ENCODE results near the gene PYDC1.

DNA sequence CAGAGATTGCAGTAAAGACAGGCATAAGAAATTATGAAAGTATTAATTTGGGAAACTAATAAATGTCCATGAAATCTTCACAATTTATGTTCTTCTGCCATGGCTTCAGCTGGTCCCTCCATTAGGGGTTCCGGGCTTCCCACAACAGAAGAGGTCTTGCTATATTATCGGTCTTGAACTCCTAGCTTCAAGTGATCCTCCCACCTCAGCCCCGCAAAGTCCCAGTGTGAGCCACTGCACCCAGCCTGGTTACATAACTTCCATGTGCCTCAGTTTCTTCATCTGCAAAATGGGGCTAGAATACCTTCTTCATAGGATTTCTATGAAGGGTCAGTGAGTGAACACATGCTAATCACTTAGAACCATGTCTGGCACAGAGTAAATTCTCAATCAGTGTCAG, 29.4 kb upstream of the PYDC1 start:
- TF ChIP-seq ZNF567 (CRISPR knock-in tag; IDR thresholded peaks at IDR 0.05; ENCODE audit: borderline replicate concordance): no peak
- TF ChIP-seq, protein P1, sequence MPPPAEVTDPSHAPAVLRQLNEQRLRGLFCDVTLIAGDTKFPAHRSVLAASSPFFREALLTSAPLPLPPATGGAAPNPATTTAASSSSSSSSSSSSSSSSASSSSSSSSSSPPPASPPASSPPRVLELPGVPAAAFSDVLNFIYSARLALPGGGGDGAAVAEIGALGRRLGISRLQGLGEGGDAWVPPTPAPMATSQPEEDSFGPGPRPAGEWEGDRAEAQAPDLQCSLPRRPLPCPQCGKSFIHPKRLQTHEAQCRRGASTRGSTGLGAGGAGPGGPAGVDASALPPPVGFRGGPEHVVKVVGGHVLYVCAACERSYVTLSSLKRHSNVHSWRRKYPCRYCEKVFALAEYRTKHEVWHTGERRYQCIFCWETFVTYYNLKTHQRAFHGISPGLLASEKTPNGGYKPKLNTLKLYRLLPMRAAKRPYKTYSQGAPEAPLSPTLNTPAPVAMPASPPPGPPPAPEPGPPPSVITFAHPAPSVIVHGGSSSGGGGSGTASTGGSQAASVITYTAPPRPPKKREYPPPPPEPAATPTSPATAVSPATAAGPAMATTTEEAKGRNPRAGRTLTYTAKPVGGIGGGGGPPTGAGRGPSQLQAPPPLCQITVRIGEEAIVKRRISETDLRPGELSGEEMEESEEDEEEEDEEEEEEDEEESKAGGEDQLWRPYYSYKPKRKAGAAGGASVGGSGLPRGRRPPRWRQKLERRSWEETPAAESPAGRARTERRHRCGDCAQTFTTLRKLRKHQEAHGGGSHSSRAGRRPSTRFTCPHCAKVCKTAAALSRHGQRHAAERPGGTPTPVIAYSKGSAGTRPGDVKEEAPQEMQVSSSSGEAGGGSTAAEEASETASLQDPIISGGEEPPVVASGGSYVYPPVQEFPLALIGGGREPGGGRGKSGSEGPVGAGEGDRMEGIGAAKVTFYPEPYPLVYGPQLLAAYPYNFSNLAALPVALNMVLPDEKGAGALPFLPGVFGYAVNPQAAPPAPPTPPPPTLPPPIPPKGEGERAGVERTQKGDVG (CRISPR knock-in tag; IDR thresholded peaks at IDR 0.05; ENCODE audit: borderline replicate concordance): no peak
- TF ChIP-seq, protein P2, sequence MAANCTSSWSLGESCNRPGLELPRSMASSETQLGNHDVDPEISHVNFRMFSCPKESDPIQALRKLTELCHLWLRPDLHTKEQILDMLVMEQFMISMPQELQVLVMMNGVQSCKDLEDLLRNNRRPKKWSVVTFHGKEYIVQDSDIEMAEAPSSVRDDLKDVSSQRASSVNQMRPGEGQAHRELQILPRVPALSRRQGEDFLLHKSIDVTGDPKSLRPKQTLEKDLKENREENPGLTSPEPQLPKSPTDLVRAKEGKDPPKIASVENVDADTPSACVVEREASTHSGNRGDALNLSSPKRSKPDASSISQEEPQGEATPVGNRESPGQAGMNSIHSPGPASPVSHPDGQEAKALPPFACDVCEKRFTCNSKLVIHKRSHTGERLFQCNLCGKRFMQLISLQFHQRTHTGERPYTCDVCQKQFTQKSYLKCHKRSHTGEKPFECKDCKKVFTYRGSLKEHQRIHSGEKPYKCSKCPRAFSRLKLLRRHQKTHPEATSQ (CRISPR knock-in tag; IDR thresholded peaks at IDR 0.05; ENCODE audit: borderline replicate concordance): no peak
- no peak for TF ChIP-seq GATA4 (IDR thresholded peaks at IDR 0.05; ENCODE audit: borderline replicate concordance, low read depth)
- no peak for TF ChIP-seq ZNF782 (CRISPR knock-in tag; IDR thresholded peaks at IDR 0.05; ENCODE audit: borderline replicate concordance)
- no peak for TF ChIP-seq RAD21 (CRISPR knock-in tag; IDR thresholded peaks at IDR 0.05)
- no peak for TF ChIP-seq POLR2A (IDR thresholded peaks at IDR 0.05; ENCODE audit: insufficient read depth in 1 of 2, low read depth in 2 of 2, low read length in 2 of 2)
- TF ChIP-seq NPAS2 (CRISPR knock-in tag; IDR thresholded peaks at IDR 0.05; ENCODE audit: borderline replicate concordance): no peak
- TF ChIP-seq EZH2 (conservative IDR thresholded peaks at IDR 0.05; ENCODE audit: low read depth, low read length): no peak
- TF ChIP-seq, protein P3, sequence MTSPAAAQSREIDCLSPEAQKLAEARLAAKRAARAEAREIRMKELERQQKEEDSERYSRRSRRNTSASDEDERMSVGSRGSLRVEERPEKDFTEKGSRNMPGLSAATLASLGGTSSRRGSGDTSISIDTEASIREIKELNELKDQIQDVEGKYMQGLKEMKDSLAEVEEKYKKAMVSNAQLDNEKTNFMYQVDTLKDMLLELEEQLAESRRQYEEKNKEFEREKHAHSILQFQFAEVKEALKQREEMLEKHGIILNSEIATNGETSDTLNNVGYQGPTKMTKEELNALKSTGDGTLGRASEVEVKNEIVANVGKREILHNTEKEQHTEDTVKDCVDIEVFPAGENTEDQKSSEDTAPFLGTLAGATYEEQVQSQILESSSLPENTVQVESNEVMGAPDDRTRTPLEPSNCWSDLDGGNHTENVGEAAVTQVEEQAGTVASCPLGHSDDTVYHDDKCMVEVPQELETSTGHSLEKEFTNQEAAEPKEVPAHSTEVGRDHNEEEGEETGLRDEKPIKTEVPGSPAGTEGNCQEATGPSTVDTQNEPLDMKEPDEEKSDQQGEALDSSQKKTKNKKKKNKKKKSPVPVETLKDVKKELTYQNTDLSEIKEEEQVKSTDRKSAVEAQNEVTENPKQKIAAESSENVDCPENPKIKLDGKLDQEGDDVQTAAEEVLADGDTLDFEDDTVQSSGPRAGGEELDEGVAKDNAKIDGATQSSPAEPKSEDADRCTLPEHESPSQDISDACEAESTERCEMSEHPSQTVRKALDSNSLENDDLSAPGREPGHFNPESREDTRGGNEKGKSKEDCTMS (CRISPR knock-in tag; conservative IDR thresholded peaks at IDR 0.05): no peak
- no peak for TF ChIP-seq JUND (CRISPR knock-in tag; IDR thresholded peaks at IDR 0.05)
- no peak for TF ChIP-seq ZNF331 (CRISPR knock-in tag; IDR thresholded peaks at IDR 0.05)
- TF ChIP-seq PHF21A (CRISPR knock-in tag; IDR thresholded peaks at IDR 0.05): no peak

Measured in HepG2 (cell line).